WTC11 (cell line): ENCODE results near the gene NKX2-1. TPM values are rescaled to one million over a fixed set of nuclear protein-coding genes. Genes with fewer than 3 reads are reported as not detected.

ENCODE experiments used
- ATAC-seq: fragments of 200-7000 bp; cut with Tn5 transposase; 2 replicates; pipeline ENCODE4 v1.10.0; 2021; ENCODE audit warnings: mild to moderate bottlenecking, moderate library complexity
- CTCF ChIA-PET: fragments of 300-600 bp; sonication (Branson Sonifier 250); formaldehyde crosslinking; loops from one replicate; lab custom pipeline; 2021; ENCODE audit warnings: antibody characterized with exemption; lab: Charles Lee
- POLR2A ChIA-PET: fragments of 350-600 bp; sonication (Branson Sonifier 250); formaldehyde crosslinking; loops from one replicate; lab custom pipeline; 2021; ENCODE audit warnings: antibody characterized with exemption; lab: Charles Lee
- DNase-seq: peaks from one replicate; pipeline ENCODE4 v3.0.0; 2021; ENCODE audit warnings: low spot score
- H3K27ac Mint-ChIP-seq: 2 replicates; pipeline ENCODE4 v1.8.0; 2021; ENCODE audit warnings: mixed read lengths
- H3K27me3 Mint-ChIP-seq: 2 replicates; pipeline ENCODE4 v1.8.0; 2021; ENCODE audit warnings: low read depth, mild to moderate bottlenecking, moderate library complexity, mixed read lengths
- H3K36me3 Mint-ChIP-seq: 2 replicates; pipeline ENCODE4 v1.8.0; 2021; ENCODE audit warnings: mixed read lengths
- H3K4me1 Mint-ChIP-seq: 2 replicates; pipeline ENCODE4 v1.8.0; 2022; ENCODE audit warnings: mixed read lengths
- H3K4me3 Mint-ChIP-seq: 2 replicates; pipeline ENCODE4 v1.8.0; 2021; ENCODE audit warnings: mild to moderate bottlenecking, moderate library complexity, mixed read lengths
- H3K9me3 Mint-ChIP-seq: 2 replicates; pipeline ENCODE4 v1.8.0; 2021; ENCODE audit warnings: mixed read lengths
- ARID4B ChIP-seq: sonication (generic); formaldehyde crosslinking; IDR thresholded peaks from 2 replicates; pipeline ENCODE4 v1.8.0; 2023; ENCODE audit warnings: missing genetic modification reagents, mild to moderate bottlenecking, borderline replicate concordance
- ATF1 ChIP-seq: sonication (generic); formaldehyde crosslinking; IDR thresholded peaks from 2 replicates; pipeline ENCODE4 v1.8.1; 2023; ENCODE audit warnings: mild to moderate bottlenecking, moderate library complexity, missing genetic modification reagents
- CDX4 ChIP-seq: fragments of 250-450 bp; sonication (Bioruptor Pico); IDR thresholded peaks from 2 replicates; pipeline ENCODE4 v1.9.0; 2021; ENCODE audit warnings: moderate library complexity, mild to moderate bottlenecking, inconsistent platforms, borderline replicate concordance
- E2F5 ChIP-seq: sonication (generic); formaldehyde crosslinking; IDR thresholded peaks from 2 replicates; pipeline ENCODE4 v1.8.1; 2022; ENCODE audit warnings: mild to moderate bottlenecking, moderate library complexity, missing genetic modification reagents
- ELF4 ChIP-seq: sonication (generic); formaldehyde crosslinking; IDR thresholded peaks from 2 replicates; pipeline ENCODE4 v1.8.1; 2022; ENCODE audit warnings: low read depth, mild to moderate bottlenecking, moderate library complexity, missing genetic modification reagents
- ERG ChIP-seq: fragments of 250-450 bp; sonication (Bioruptor Pico); IDR thresholded peaks from 2 replicates; pipeline ENCODE4 v1.8.0; 2021; ENCODE audit warnings: mild to moderate bottlenecking
- FOXP1 ChIP-seq: sonication (generic); formaldehyde crosslinking; IDR thresholded peaks from 2 replicates; pipeline ENCODE4 v1.8.0; 2022; ENCODE audit warnings: missing genetic modification reagents, mild to moderate bottlenecking, moderate library complexity, borderline replicate concordance
- FOXP4 ChIP-seq: sonication (generic); formaldehyde crosslinking; IDR thresholded peaks from 2 replicates; pipeline ENCODE4 v1.8.0; 2022; ENCODE audit warnings: mild to moderate bottlenecking, missing genetic modification reagents
- JAZF1 ChIP-seq: fragments of 250-450 bp; sonication (Bioruptor Pico); IDR thresholded peaks from 2 replicates; pipeline ENCODE4 v1.9.0; 2021; ENCODE audit warnings: moderate library complexity, mild to moderate bottlenecking, inconsistent platforms
- NFATC4 ChIP-seq: fragments of 250-450 bp; sonication (Bioruptor Pico); IDR thresholded peaks from 2 replicates; pipeline ENCODE4 v1.9.0; 2021; ENCODE audit warnings: mild to moderate bottlenecking
- NR1H2 ChIP-seq: sonication (generic); formaldehyde crosslinking; IDR thresholded peaks from 2 replicates; pipeline ENCODE4 v1.9.0; 2021; ENCODE audit warnings: mild to moderate bottlenecking, moderate library complexity, missing genetic modification reagents
- NR3C1 ChIP-seq: sonication (generic); formaldehyde crosslinking; conservative IDR thresholded peaks from 2 replicates; pipeline ENCODE4 v1.8.1; 2023; ENCODE audit warnings: low read depth, mild to moderate bottlenecking, missing genetic modification reagents
- OVOL2 ChIP-seq: fragments of 250-450 bp; sonication (Bioruptor Pico); IDR thresholded peaks from 2 replicates; pipeline ENCODE4 v1.9.0; 2021; ENCODE audit warnings: mild to moderate bottlenecking, borderline replicate concordance
- PREB ChIP-seq: sonication (generic); formaldehyde crosslinking; IDR thresholded peaks from 2 replicates; pipeline ENCODE4 v1.8.1; 2022; ENCODE audit warnings: mild to moderate bottlenecking, missing genetic modification reagents, moderate library complexity, borderline replicate concordance
- TCF7 ChIP-seq: sonication (generic); formaldehyde crosslinking; IDR thresholded peaks from 2 replicates; pipeline ENCODE4 v1.8.0; 2022; ENCODE audit warnings: mild to moderate bottlenecking, low read depth, missing genetic modification reagents, moderate library complexity
- USF1 ChIP-seq: sonication (generic); formaldehyde crosslinking; IDR thresholded peaks from 2 replicates; pipeline ENCODE4 v1.8.0; 2022; ENCODE audit warnings: mild to moderate bottlenecking, missing genetic modification reagents
- ZBTB21 ChIP-seq: sonication (generic); formaldehyde crosslinking; IDR thresholded peaks from 2 replicates; pipeline ENCODE4 v1.8.1; 2023; ENCODE audit warnings: mild to moderate bottlenecking, missing genetic modification reagents, borderline replicate concordance
- ZMAT4 ChIP-seq: fragments of 250-450 bp; sonication (Bioruptor Pico); IDR thresholded peaks from 2 replicates; pipeline ENCODE4 v1.9.0; 2021; ENCODE audit warnings: mild to moderate bottlenecking
- ZNF138 ChIP-seq: sonication (generic); formaldehyde crosslinking; conservative IDR thresholded peaks from 2 replicates; pipeline ENCODE4 v1.8.1; 2022; ENCODE audit warnings: mild to moderate bottlenecking, moderate library complexity, missing genetic modification reagents
- ZNF425 ChIP-seq: fragments of 250-450 bp; sonication (Bioruptor Pico); conservative IDR thresholded peaks from 2 replicates; pipeline ENCODE4 v1.9.0; 2021; ENCODE audit warnings: mild to moderate bottlenecking
- total RNA-seq: library from RNA; stranded (reverse); gene quantifications from 3 replicates; pipeline ENCODE4 v1.2.3, GENCODE V29; 2021

Gene NKX2-1
- total RNA-seq, 1 experiment from 2014 or later: not detected

GRCh38 chr14:36498938-36499337 lies 21.1 kb downstream of the NKX2-1 start:
- POLR2A ChIA-PET: no interaction called here
- Mint-ChIP-seq H3K27me3 (peaks cover 90% of the 10 kb centered on the region), H3K9me3 (no peaks in the 10 kb centered on the region), H3K4me1 (peaks cover 22% of the 10 kb centered on the region), H3K27ac (no peak overlapping the region), H3K36me3 (no peaks in the 10 kb centered on the region), H3K4me3 (no peak overlapping the region)
- TF ChIP-seq ERG (CRISPR knock-in tag) (no peak), PREB (no peak), NFATC4 (CRISPR knock-in tag) (no peak), FOXP4 (CRISPR knock-in tag) (no peak), ARID4B (CRISPR knock-in tag) (no peak)
- CTCF ChIA-PET: interaction anchor here (0.7 to 1.0 kb wide), 2 partner anchors 26 to 46 kb away, joined by 3 to 4 read pairs; no protein-coding TSS in a partner anchor
- no peak for ATAC-seq
- DNase-seq: no peak

- TF ChIP-seq FOXP1 (CRISPR knock-in tag): no peak
- TF ChIP-seq JAZF1 (CRISPR knock-in tag): no peak
- TF ChIP-seq ATF1 (CRISPR knock-in tag): no peak
- no peak for TF ChIP-seq ZNF138 (CRISPR knock-in tag)
- TF ChIP-seq ZMAT4 (CRISPR knock-in tag): no peak
- TF ChIP-seq OVOL2 (CRISPR knock-in tag): no peak
- no peak for TF ChIP-seq ELF4 (CRISPR knock-in tag)
- TF ChIP-seq TCF7 (CRISPR knock-in tag): no peak
- no peak for TF ChIP-seq CDX4 (CRISPR knock-in tag)
- TF ChIP-seq NR3C1 (CRISPR knock-in tag): no peak
- TF ChIP-seq ZNF425 (CRISPR knock-in tag): no peak
- no peak for TF ChIP-seq NFATC4 (CRISPR knock-in tag)
- no peak for TF ChIP-seq E2F5
- TF ChIP-seq ZBTB21 (CRISPR knock-in tag): no peak
- TF ChIP-seq NR1H2: no peak
- no peak for TF ChIP-seq USF1 (CRISPR knock-in tag)
- TF ChIP-seq, all 79 proteins: peak for 0
- DNase-seq (no peak), ATAC-seq (no peak)
- Mint-ChIP-seq H3K4me1 (peaks cover 20% of the 10 kb centered on the region), H3K27ac (no peak overlapping the region), H3K27me3 (peaks cover 86% of the 10 kb centered on the region), H3K9me3 (no peaks in the 10 kb centered on the region), H3K4me3 (no peak overlapping the region), H3K36me3 (no peaks in the 10 kb centered on the region)
- POLR2A ChIA-PET: no interaction called here
- CTCF ChIA-PET: interaction anchor here (0.6 to 2.4 kb wide), 5 partner anchors 9 to 661 kb away, joined by 3 to 13 read pairs (median 5); no protein-coding TSS in a partner anchor
These were observed 23.7 kb downstream of the NKX2-1 start for GRCh38 chr14:36496346-36496745.
